PC-9 (cell line): ENCODE data around the gene DPYSL3. TPM values are rescaled to one million over a fixed set of nuclear protein-coding genes. Genes with fewer than 3 reads are reported as not detected.

Experiments
- BruUV-seq: library from RNA; stranded (reverse); fragments of 400-500 nt; replicated peaks from 2 replicates; lab custom pipeline; 2021; lab: Mats Ljungman, UMichigan
- CTCF ChIA-PET: fragments of 300-600 bp; sonication (Branson Sonifier 250); formaldehyde crosslinking; loops from one replicate; lab custom pipeline; 2022; ENCODE audit warnings: antibody characterized with exemption; lab: Charles Lee
- POLR2A ChIA-PET: fragments of 300-600 bp; sonication (Branson Sonifier 250); formaldehyde crosslinking; loops from one replicate; lab custom pipeline; 2022; ENCODE audit warnings: antibody characterized with exemption; ENCODE audit not compliant: unreplicated experiment; lab: Charles Lee
- DNase-seq, 2 experiments: peaks; one replicate each; pipeline versions ENCODE4 v3.0.0 to v3.0.0-alpha.2; 2015 to 2022; ENCODE audit warnings: mixed read lengths in 1 of 2
- H2AFZ ChIP-seq: fragments of 200-600 bp; sonication (generic); 2 replicates; pipeline ENCODE4 v1.8.1; 2017; ENCODE audit warnings: antibody characterized with exemption
- H3F3A ChIP-seq: fragments of 200-600 bp; sonication (generic); 2 replicates; pipeline ENCODE4 v1.8.1; 2017; ENCODE audit warnings: antibody characterized with exemption, mild to moderate bottlenecking, low read depth; ENCODE audit not compliant: insufficient read depth
- H3K27ac ChIP-seq: fragments of 200-600 bp; sonication (generic); 2 replicates; pipeline ENCODE4 v1.6.1; 2016; ENCODE audit warnings: mixed run types
- H3K27me3 ChIP-seq: fragments of 200-600 bp; sonication (generic); 2 replicates; pipeline ENCODE4 v1.6.1; 2016; ENCODE audit warnings: low read depth, mixed run types; ENCODE audit not compliant: insufficient read depth
- H3K36me3 ChIP-seq: fragments of 200-600 bp; sonication (generic); 2 replicates; pipeline ENCODE4 v1.6.1; 2016; ENCODE audit warnings: low read depth, mixed run types
- H3K4me1 ChIP-seq: fragments of 200-600 bp; sonication (generic); replicated peaks from 2 replicates; pipeline ENCODE4 v1.6.1; 2016; ENCODE audit warnings: mixed run types; ENCODE audit not compliant: insufficient read depth
- H3K4me2 ChIP-seq: fragments of 200-600 bp; sonication (generic); 2 replicates; pipeline ENCODE4 v1.6.1; 2017; ENCODE audit warnings: mixed run types
- H3K4me3 ChIP-seq: fragments of 200-600 bp; sonication (generic); 2 replicates; pipeline ENCODE4 v1.6.1; 2016; ENCODE audit warnings: mixed run types
- H3K79me2 ChIP-seq: fragments of 200-600 bp; sonication (generic); 2 replicates; pipeline ENCODE4 v1.6.1; 2017; ENCODE audit warnings: low read depth, mixed run types
- H3K9me2 ChIP-seq: fragments of 200-600 bp; sonication (generic); 2 replicates; pipeline ENCODE4 v1.8.1; 2017; ENCODE audit warnings: mild to moderate bottlenecking; ENCODE audit not compliant: insufficient read depth
- H3K9me3 ChIP-seq: fragments of 200-600 bp; sonication (generic); 2 replicates; pipeline ENCODE4 v1.8.1; 2016; ENCODE audit warnings: low read depth; ENCODE audit not compliant: insufficient read depth
- H4K20me1 ChIP-seq: fragments of 200-600 bp; sonication (generic); 2 replicates; pipeline ENCODE4 v1.8.1; 2017; ENCODE audit not compliant: insufficient read depth
- CTCF ChIP-seq: fragments of 200-600 bp; sonication (generic); conservative IDR thresholded peaks from 2 replicates; pipeline ENCODE4 v1.6.1; 2017; ENCODE audit warnings: mixed run types, antibody characterized with exemption, mild to moderate bottlenecking, moderate library complexity
- EZH2 ChIP-seq: fragments of 200-600 bp; sonication (generic); IDR thresholded peaks from 2 replicates; pipeline ENCODE4 v1.8.0; 2017; ENCODE audit warnings: antibody characterized with exemption, low read depth
- intact Hi-C: fragments of 100-400 bp; cut with micrococcal nuclease; formaldehyde crosslinking; loops from one replicate; pipeline ENCODE4 v1.10.0; 2022; ENCODE audit not compliant: unreplicated experiment
- total RNA-seq: library from RNA; stranded (reverse); gene quantifications from 2 replicates; pipeline ENCODE4 v1.2.3, GENCODE V29; 2021

DPYSL3 gene
- total RNA-seq, 1 experiment from 2014 or later, result 1.3 TPM

- no peak overlapping the region for H2AFZ ChIP-seq
- no peaks in the 10 kb centered on the region for H3K9me3 ChIP-seq
- DNase-seq, result no peak
- peaks cover 12% of the 10 kb centered on the region; the same call in 1 of the 2 replicates for H3K27me3 ChIP-seq
- no peaks in the 10 kb centered on the region for H3K79me2 ChIP-seq
- 0 out of 2 replicates have a peak, but pooled peaks cover 4% of the 10 kb centered on the region for H3K9me2 ChIP-seq
- ChIA-PET CTCF (interaction anchor here (0.6 kb wide), 1 partner anchor 169 kb away, joined by 3 read pairs; no protein-coding TSS in a partner anchor), POLR2A (interaction anchor here (0.5 kb wide), 1 partner anchor 11 kb away, joined by 5 read pairs; no protein-coding TSS in a partner anchor)
- no peak overlapping the region for H3K4me2 ChIP-seq
- no peaks in the 10 kb centered on the region for H3K36me3 ChIP-seq
- no peaks in the 10 kb centered on the region for H3K4me1 ChIP-seq
- TF ChIP-seq CTCF (no peak), EZH2 (no peak)
- no peak overlapping the region for H3K4me3 ChIP-seq
- BruUV-seq, result no TSS peak
- intact Hi-C loops, result loop anchor here (10.0 kb wide), 1 partner anchor 184 kb away; no protein-coding TSS in a partner anchor
- H3F3A ChIP-seq, result no peaks in the 10 kb centered on the region
- no peak overlapping the region for H3K27ac ChIP-seq
- H4K20me1 ChIP-seq, result no peaks in the 10 kb centered on the region
Observed at GRCh38 chr5:147390654-147391225, 119.1 kb downstream of the DPYSL3 start.

- H4K20me1 ChIP-seq, result no peaks in the 10 kb centered on the region
Observed at GRCh38 chr5:147388184-147389108, 121.4 kb downstream of the DPYSL3 start.

More at GRCh38 chr5:147388184-147389108, 121.4 kb downstream of the DPYSL3 start:
- DNase-seq, result no peak
- no peaks in the 10 kb centered on the region for H3F3A ChIP-seq
- CTCF ChIA-PET, result no interaction called here
- H3K27me3 ChIP-seq, result peaks cover 6% of the 10 kb centered on the region; the same call in 1 of the 2 replicates
- BruUV-seq, result no TSS peak
- no peaks in the 10 kb centered on the region for H3K9me3 ChIP-seq
- intact Hi-C loops, result no loop called here
- no peak overlapping the region for H3K4me2 ChIP-seq
- H3K79me2 ChIP-seq, result no peaks in the 10 kb centered on the region
- POLR2A ChIA-PET, result no interaction called here
- no peak overlapping the region for H3K4me3 ChIP-seq
- no peaks in the 10 kb centered on the region for H3K9me2 ChIP-seq
- H2AFZ ChIP-seq, result no peak overlapping the region
- H3K4me1 ChIP-seq, result no peaks in the 10 kb centered on the region
- no peak for TF ChIP-seq EZH2
- no peak for TF ChIP-seq CTCF
- no peak overlapping the region for H3K27ac ChIP-seq
- no peaks in the 10 kb centered on the region for H3K36me3 ChIP-seq
